ENCODE measurements around the gene HSPB7.

DNA sequence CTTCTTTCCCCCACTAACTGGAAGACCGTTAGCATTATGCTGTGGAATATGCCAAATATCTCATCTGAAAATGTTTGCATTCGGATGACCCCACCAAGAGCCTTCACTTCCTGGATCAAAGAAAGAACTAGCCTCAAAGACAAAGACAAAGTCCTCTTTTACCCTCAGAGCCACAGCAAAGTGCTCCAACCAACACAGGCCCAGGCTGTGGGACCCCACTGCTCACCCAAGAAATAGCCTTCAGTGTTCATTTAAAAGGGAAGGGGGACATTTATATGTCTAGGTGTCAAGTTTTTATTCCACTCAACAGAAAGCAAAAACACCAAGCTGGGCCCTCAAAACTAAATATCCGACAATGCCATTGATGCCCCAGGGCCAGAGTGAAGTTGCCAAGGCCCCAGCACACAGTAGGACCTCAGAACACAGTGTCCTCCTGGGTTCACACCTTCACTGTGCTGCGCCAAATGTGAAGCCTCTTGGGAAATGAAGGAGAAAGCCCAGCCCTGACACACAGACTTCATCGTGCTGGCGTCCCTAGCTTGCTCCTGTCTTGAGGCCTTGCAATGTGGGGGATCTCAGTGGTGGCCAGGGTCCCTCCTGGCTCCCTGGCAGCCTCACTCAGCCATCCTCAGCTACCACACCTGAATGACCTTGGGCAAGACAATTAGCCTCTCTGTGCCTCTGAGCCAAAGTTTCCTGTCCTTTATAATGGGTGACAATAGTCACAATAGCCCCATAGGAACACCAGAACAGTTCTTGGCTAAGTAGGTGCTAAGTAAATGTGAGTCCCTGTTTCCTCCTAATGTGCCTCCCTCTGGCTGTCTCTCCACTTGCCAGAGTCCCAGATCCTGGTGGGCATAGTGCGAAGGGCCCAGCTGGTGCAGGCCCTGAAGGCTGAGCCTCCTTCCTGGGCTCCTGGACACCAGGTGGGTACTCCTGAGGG lies 37.0 kb upstream of the HSPB7 start:
- TF ChIP-seq, protein P1, sequence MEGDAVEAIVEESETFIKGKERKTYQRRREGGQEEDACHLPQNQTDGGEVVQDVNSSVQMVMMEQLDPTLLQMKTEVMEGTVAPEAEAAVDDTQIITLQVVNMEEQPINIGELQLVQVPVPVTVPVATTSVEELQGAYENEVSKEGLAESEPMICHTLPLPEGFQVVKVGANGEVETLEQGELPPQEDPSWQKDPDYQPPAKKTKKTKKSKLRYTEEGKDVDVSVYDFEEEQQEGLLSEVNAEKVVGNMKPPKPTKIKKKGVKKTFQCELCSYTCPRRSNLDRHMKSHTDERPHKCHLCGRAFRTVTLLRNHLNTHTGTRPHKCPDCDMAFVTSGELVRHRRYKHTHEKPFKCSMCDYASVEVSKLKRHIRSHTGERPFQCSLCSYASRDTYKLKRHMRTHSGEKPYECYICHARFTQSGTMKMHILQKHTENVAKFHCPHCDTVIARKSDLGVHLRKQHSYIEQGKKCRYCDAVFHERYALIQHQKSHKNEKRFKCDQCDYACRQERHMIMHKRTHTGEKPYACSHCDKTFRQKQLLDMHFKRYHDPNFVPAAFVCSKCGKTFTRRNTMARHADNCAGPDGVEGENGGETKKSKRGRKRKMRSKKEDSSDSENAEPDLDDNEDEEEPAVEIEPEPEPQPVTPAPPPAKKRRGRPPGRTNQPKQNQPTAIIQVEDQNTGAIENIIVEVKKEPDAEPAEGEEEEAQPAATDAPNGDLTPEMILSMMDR (IDR thresholded peaks at IDR 0.05; ENCODE audit: low read length), result no peak
- TF ChIP-seq EZH2 (IDR thresholded peaks at IDR 0.05; ENCODE audit: borderline replicate concordance, low read length), result no peak

Data from OCI-LY1 (cell line).